T-helper 2 cell treated with Interferon-gamma antibody and Interleukin-4, amounts not matched to agents 5 μg/mL and 100 μg/mL, for 36 hours (primary cell): ENCODE results near the gene ZNF587.
"Not testable (repeated sequence)": the region's sequence is repeated elsewhere in the genome, so short reads cannot be mapped to it uniquely, and the experiment has no call there.

Experiments
- DNase-seq: peaks from one replicate; pipeline ENCODE4 v3.0.0; 2021; ENCODE audit warnings: low spot score
- H3K27ac Mint-ChIP-seq: one replicate; pipeline ENCODE4 v1.8.0; 2021; ENCODE audit warnings: mild to moderate bottlenecking, mixed read lengths
- H3K27me3 Mint-ChIP-seq: one replicate; pipeline ENCODE4 v1.8.0; 2021; ENCODE audit warnings: low read depth, mixed read lengths
- H3K36me3 Mint-ChIP-seq: one replicate; pipeline ENCODE4 v1.8.0; 2021; ENCODE audit warnings: low read depth, mixed read lengths
- H3K4me1 Mint-ChIP-seq: one replicate; pipeline ENCODE4 v1.8.0; 2021; ENCODE audit warnings: low read depth, mixed read lengths
- H3K4me3 Mint-ChIP-seq: one replicate; pipeline ENCODE4 v1.8.0; 2022; ENCODE audit warnings: mild to moderate bottlenecking, moderate library complexity, mixed read lengths
- H3K9me3 Mint-ChIP-seq: one replicate; pipeline ENCODE4 v1.8.0; 2021; ENCODE audit warnings: mixed read lengths

The ZNF587 gene

DNA sequence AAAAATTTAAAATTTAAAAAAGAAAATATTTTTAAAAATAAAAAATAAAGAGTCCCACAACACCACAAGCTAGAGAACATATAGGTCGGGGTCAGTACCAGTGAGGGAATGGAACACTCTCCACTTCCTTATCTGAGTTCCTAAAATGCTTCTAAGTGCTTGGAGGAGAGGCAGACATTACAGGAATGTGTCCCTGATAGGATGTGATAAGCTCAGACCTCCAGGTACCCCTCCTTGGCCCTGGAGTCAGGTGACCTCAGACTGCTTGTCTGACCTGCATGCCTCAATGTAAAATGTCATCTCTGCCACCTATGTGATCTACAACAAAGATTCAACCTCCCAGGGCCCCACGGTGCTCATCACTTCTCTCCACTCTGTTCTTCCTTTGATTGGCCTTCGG lies 36.4 kb downstream of the ZNF587 start:
- Mint-ChIP-seq H3K27me3 (no peaks in the 10 kb centered on the region), H3K36me3 (peaks cover 48% of the 10 kb centered on the region), H3K4me1 (peaks cover 11% of the 10 kb centered on the region), H3K9me3 (peaks cover 46% of the 10 kb centered on the region), H3K27ac (no peak overlapping the region), H3K4me3 (no peak overlapping the region)
- no peak for DNase-seq

DNA sequence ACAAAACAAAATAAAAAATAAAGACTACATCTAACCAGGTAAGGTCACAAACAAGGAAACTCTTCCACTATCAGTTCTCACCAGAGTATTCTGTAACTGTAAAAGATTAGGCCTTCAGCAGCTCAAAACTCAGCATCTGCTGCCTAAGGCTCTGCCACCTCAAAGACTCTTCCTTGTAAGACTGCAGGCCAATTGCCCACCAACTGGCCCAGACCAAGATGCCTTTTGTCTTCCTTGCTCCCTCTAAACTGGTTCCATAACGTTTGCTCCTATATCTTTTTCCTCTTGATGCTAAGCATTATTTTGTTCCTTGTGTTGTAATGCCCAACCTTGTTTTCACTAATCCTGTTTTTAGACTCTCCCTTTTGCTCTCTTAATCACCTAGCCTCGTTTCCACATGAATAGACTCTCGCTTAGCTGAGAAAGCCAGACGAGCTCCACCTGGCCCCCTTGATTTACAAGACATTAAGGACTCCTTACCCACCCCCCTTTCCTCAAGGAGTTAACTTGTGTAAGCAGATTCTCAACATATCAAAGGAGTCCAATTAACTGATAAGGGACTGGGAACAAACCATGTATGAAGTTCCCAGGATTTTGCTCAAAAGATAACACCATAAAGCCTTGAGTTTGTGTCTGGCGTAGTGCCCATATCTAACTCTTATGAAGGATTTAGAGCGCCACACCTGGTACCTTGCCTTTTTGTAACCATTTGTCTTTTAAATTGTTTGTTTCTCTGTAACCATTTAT lies 37.7 kb downstream of the ZNF587 start:
- Mint-ChIP-seq H3K9me3 (peaks cover 50% of the 10 kb centered on the region), H3K27me3 (no peaks in the 10 kb centered on the region), H3K4me1 (peaks cover 11% of the 10 kb centered on the region), H3K4me3 (peak overlapping the region; percentile 89), H3K36me3 (peaks cover 49% of the 10 kb centered on the region), H3K27ac (no peak overlapping the region)
- no peak for DNase-seq

DNA sequence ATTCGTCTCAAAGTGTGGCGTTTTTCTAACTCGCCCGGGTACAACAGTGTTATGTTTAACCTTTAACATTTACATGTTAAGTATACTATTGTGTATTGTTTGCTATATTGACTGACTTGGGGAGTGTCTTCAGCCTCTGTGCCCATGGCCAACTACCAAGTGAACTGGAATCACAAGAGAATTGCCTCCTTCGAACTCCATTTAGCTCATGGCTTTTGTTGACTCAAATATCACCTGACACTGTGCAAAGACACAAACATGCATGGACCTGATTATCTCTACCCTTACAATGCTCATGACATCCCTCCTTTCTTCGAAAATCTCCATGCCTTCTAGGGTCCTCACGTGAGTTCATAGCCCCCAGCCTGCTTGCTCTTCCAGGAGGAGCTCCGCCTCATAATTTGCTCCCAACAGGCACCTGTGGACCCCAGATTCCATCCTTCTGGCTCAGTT lies 38.5 kb downstream of the ZNF587 start:
- Mint-ChIP-seq H3K36me3 (peaks cover 43% of the 10 kb centered on the region), H3K9me3 (peaks cover 45% of the 10 kb centered on the region), H3K27ac (peak overlapping the region; percentile 75), H3K27me3 (no peaks in the 10 kb centered on the region), H3K4me3 (peak overlapping the region; percentile 89), H3K4me1 (peaks cover 11% of the 10 kb centered on the region)
- no peak for DNase-seq

DNA sequence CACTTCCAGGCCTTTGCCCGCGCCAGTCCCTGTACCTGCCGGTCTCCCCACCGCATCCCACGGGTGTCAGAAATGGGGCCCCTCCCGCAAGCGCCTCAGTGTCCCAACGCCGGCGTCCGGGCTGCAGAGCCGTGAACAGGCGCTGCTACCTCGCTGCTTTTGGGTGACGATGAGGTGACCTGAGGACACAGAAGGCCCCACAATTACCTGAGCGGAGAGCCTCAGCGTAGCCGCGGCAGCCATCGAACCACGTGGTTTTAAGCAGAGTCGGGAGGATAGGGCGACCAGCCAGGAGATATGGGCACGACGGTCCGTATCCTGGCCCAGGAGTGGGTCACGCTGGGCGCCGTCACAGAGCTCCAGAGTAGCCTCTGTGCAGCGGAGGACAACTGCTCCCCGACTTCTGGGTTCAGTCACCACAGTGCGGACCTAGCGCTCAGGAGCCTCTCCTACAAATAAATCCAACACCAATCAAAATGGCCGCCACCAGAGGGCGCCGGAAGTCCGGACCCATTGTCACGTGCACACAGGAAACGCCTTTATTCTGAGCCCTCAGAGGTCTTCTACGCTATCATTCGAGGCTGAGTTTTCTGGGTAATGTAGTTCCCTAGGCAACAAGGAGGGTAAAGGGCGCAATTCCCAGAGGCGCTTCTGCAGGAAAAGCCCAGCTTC lies 39.0 kb downstream of the ZNF587 start, which contains the start of gene ZNF814:
Gene ZNF814 (minus strand): TSS at position 478 of the 672 bp plus-strand sequence. CDS start 235 bp downstream, at position 243.
- DNase-seq, result peak; percentile 63
- H3K27me3 Mint-ChIP-seq, result no peaks in the 10 kb centered on the region
- peak within 1 kb of the TSS; percentile 75 for H3K27ac Mint-ChIP-seq
- peaks cover 11% of the 10 kb centered on the region for H3K4me1 Mint-ChIP-seq
- H3K9me3 Mint-ChIP-seq, result peaks cover 44% of the 10 kb centered on the region
- H3K36me3 Mint-ChIP-seq, result peaks cover 41% of the 10 kb centered on the region
- peak within 1 kb of the TSS; percentile 89 for H3K4me3 Mint-ChIP-seq

DNA sequence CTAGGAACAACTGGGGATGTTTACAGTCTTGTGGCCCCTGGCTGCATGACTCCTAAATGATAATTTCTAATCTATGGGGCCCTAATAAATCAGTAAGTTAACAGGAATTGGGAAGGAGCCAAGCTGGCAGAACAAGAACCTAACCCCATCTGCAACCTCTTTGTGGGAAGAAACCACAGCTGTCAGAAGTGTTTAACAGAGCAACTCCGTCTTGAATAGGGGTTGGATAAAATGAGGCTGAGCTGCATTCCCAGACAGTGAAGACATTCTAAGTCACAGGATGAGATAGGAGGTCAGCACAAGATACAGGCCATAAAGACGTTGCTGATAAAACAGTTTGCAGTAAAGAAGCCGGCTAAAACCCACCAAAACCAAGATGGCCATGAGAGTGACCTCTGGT lies 41.0 kb downstream of the ZNF587 start:
- not testable (repeated sequence) for DNase-seq, H3K27ac Mint-ChIP-seq, H3K4me3 Mint-ChIP-seq, H3K27me3 Mint-ChIP-seq
- Mint-ChIP-seq H3K36me3 (peaks cover 25% of the 10 kb centered on the region), H3K4me1 (peaks cover 11% of the 10 kb centered on the region), H3K9me3 (peaks cover 46% of the 10 kb centered on the region)

DNA sequence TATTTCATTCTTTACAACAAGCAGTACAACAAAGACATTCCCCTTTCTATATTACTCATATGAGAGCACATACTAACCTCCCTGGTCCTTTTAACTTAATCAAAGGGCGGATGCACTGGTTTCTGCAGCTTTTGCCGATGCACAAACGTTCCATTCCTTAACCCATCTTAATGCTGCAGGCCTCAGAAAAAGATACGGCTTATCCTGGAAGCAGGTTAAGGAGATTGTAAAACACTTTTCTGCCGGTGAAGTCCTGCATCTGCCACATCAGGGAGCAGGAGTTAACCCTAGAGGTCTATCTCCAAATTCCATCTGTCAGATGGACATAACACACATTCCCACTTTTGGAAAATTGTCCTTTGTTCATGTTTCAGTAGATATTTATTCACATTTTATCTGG lies 50.7 kb downstream of the ZNF587 start:
- no peak overlapping the region for H3K4me3 Mint-ChIP-seq
- no peak overlapping the region for H3K27ac Mint-ChIP-seq
- DNase-seq, result no peak
- peaks cover 21% of the 10 kb centered on the region for H3K36me3 Mint-ChIP-seq
- H3K4me1 Mint-ChIP-seq, result no peaks in the 10 kb centered on the region
- H3K27me3 Mint-ChIP-seq, result no peaks in the 10 kb centered on the region
- H3K9me3 Mint-ChIP-seq, result peaks cover 50% of the 10 kb centered on the region

DNA sequence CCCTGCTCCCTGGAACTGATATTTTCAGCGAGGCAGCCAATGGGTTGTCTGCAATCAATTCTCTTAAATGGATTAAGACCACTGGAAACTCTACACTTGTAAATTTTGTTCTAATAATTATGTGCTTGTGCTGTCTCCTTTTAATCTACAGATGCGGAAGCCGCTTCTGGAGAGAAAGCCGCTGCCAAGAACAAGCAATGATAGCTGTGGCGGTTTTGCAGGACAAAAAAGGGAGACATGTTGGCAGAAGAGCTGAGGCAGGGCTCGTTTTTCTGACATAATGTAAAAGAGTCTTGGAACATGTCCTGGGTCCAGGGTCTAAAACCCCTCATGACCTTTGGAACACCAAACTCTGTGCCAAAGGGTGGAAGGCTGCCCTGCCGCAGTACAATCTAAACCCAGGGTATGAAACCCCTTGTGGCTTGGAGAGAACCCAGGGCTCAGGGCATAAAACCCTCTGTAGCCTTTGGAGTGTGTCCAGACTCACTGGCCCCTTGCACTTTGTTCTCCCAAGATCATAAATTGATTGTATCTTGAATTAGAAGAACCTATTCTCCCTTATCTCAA lies 54.0 kb downstream of the ZNF587 start:
- Mint-ChIP-seq H3K9me3 (peaks cover 52% of the 10 kb centered on the region), H3K27ac (no peak overlapping the region), H3K4me1 (no peaks in the 10 kb centered on the region), H3K27me3 (no peaks in the 10 kb centered on the region), H3K36me3 (peaks cover 44% of the 10 kb centered on the region), H3K4me3 (no peak overlapping the region)
- no peak for DNase-seq

DNA sequence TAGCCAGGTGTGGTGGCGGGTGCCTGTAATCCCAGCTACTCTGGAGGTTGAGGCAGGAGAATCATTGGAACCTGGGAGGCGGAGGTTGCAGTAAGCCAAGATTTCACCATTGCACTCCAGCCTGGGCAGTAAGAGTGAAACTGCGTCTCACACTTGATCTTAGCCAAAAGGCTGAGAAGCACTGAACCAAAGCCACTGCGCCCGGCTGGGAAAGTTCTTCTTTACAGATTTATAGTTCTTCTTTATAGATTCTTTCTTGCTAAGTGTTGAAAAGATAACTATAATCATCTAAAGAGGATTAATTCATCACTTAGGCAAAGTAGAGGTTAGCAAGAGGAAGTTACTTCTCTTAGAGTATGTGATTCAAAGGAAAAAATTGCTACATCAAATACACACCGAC lies 55.6 kb downstream of the ZNF587 start:
- Mint-ChIP-seq H3K27ac (no peak overlapping the region), H3K36me3 (peaks cover 53% of the 10 kb centered on the region), H3K4me1 (no peaks in the 10 kb centered on the region), H3K9me3 (peaks cover 52% of the 10 kb centered on the region), H3K4me3 (no peak overlapping the region), H3K27me3 (no peaks in the 10 kb centered on the region)
- no peak for DNase-seq

DNA sequence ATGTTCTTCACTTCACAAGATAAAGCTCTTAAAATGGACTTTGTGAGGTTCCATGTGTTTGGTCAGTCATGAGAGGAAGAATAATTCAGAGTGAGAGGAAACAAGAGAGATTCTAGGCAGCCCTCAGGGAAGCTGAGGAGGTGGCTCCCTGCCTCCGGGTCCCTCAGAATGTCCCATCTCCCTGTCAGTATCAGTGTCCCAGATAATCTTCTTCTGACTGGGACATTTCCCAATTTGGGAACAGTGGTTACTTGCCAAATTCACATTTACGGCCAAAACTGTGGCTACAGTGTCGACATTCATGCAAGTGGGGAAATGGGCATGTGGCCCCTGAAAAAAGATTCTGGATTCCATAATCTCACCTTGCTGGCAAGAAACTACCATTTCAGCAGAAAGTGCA lies 57.7 kb downstream of the ZNF587 start:
- H3K36me3 Mint-ChIP-seq, result peaks cover 68% of the 10 kb centered on the region

DNA sequence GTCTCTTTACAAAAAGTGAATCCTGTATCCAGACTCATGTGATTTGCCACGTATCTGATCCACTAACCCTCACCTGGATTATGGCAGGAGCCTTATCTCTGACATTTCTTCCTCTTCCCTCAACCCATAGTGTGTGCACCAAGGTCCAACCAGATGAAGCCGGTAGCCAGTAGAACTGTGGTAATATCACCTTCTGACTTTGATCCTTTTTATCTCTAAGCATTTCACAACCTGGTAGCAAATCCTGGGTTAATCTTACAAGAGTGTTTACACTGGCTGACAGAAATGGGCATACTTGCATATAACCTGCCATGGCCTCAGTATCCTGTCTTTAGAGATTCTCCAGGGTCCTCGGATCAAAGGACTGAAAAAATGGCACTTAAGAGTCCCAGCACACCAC lies 64.9 kb downstream of the ZNF587 start:
- peak overlapping the region; percentile 93 for H3K4me3 Mint-ChIP-seq
- peaks cover 13% of the 10 kb centered on the region for H3K4me1 Mint-ChIP-seq
- H3K36me3 Mint-ChIP-seq, result peaks cover 62% of the 10 kb centered on the region
- peaks cover 60% of the 10 kb centered on the region for H3K9me3 Mint-ChIP-seq
- DNase-seq, result no peak
- no peak overlapping the region for H3K27ac Mint-ChIP-seq
- H3K27me3 Mint-ChIP-seq, result no peaks in the 10 kb centered on the region

More for the DNA sequence above, 57.7 kb downstream of the ZNF587 start:
- Mint-ChIP-seq H3K4me3 (no peak overlapping the region), H3K27me3 (no peaks in the 10 kb centered on the region), H3K4me1 (no peaks in the 10 kb centered on the region), H3K27ac (no peak overlapping the region), H3K9me3 (peaks cover 61% of the 10 kb centered on the region)
- no peak for DNase-seq
